ENCODE data around the gene FIGN. TPM values are rescaled to one million over a fixed set of nuclear protein-coding genes. Genes with fewer than 3 reads are reported as not detected.

The FIGN gene
- total and polyA plus RNA-seq, 4 donors, result 1.1 to 7.8 (median 5.1) TPM

DNA sequence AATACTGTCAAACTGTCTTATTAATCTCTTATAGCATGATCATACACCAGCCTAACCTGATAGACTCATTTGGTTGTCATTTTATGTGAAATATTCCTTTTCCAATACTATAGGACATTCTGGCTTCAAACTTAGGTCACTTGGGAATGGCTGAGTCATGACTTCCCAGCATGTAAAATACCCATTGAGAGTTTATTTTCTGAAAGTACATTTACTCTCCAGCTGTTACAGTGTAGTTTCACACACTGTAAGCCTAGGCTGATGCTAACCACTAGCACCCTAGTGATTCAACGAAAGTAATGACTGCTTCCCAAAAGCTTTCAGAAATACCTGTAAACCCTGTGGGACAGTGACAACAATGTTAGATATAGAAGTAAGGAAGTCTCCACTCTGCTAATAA is 93.8 kb downstream of the FIGN start:
- Histone ChIP-seq H3K36me3 (ENCODE audit: control insufficient read depth in 4 of 4, insufficient read depth in 3 of 4, low read depth in 1 of 4, low read length in 3 of 4) (no peaks in the 10 kb centered on the region), H3K4me1 (ENCODE audit: control insufficient read depth in 4 of 4, insufficient read depth in 4 of 4, low read length in 3 of 4) (peaks cover 0 to 2% (median 0%) of the 10 kb centered on the region in 4 donors), H3K9ac (ENCODE audit: low read depth in 1 of 2, low read length in 2 of 2) (no peak overlapping the region), H3K4me3 (ENCODE audit: low read depth in 1 of 3, low read length in 3 of 3) (no peak overlapping the region), H3K27ac (ENCODE audit: low read depth in 1 of 2, low read length in 2 of 2) (no peak overlapping the region), H3K9me3 (ENCODE audit: control insufficient read depth in 4 of 4, low read length in 3 of 4) (no peaks in the 10 kb centered on the region), H3K27me3 (ENCODE audit: control insufficient read depth in 4 of 4, insufficient read depth in 4 of 4, low read length in 3 of 4) (no peaks in the 10 kb centered on the region)
- no peak for DNase-seq (ENCODE audit: low spot score)
- WGBS, result 93% methylated on average over 1 of the region's 1 CpG
- TF ChIP-seq TAF1 (conservative IDR thresholded peaks at IDR 0.05), result no peak

DNA sequence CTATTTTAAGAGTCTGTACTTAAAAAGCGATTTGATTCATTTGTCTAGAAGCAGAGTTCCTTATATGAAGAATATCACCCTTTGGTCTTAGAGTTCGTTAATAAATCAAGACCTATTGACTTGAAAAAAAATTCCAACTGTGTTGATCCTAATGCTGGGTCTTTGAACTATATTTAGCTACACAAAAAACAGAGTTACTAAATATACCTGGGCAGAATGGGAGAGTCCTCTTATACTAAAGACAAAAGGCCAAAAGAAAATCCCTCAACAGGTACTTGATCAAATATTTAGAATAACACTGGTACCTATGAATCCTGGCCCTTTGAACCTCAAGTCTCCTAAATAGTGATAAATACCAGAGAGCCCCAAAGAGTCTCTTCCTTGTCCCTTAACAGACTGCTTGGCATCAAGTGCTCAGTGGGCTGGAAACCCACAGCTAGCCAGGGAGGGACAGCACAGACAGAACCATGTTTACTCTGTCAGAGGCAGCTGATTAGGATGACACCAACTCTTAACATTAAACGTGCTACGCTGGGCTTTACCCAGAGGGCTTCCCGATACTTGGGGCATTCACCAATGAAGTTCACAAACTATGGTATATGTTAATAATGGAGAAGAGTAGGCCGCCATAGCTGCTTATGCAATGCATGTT is 95.1 kb downstream of the FIGN start:
- Histone ChIP-seq H3K9me3 (ENCODE audit: control insufficient read depth in 4 of 4, low read length in 3 of 4) (no peaks in the 10 kb centered on the region), H3K27ac (ENCODE audit: low read depth in 1 of 2, low read length in 2 of 2) (no peak overlapping the region), H3K4me1 (ENCODE audit: control insufficient read depth in 4 of 4, insufficient read depth in 4 of 4, low read length in 3 of 4) (peaks cover 0 to 2% (median 0%) of the 10 kb centered on the region in 4 donors), H3K36me3 (ENCODE audit: control insufficient read depth in 4 of 4, insufficient read depth in 3 of 4, low read depth in 1 of 4, low read length in 3 of 4) (no peaks in the 10 kb centered on the region), H3K27me3 (ENCODE audit: control insufficient read depth in 4 of 4, insufficient read depth in 4 of 4, low read length in 3 of 4) (no peaks in the 10 kb centered on the region), H3K9ac (ENCODE audit: low read depth in 1 of 2, low read length in 2 of 2) (no peak overlapping the region), H3K4me3 (ENCODE audit: low read depth in 1 of 3, low read length in 3 of 3) (no peak overlapping the region)
- 85% methylated on average over 6 of the region's 6 CpGs for WGBS
- TF ChIP-seq YY1 (IDR thresholded peaks at IDR 0.05), result no peak
- no peak for TF ChIP-seq SP1 (IDR thresholded peaks at IDR 0.05)
- TF ChIP-seq RAD21 (IDR thresholded peaks at IDR 0.05), result no peak
- TF ChIP-seq GABPA (IDR thresholded peaks at IDR 0.05 in 1 of 2, conservative IDR thresholded peaks at IDR 0.05 in 1 of 2), result no peak
- TF ChIP-seq FOXA2 (IDR thresholded peaks at IDR 0.05), result no peak
- TF ChIP-seq, protein P1, sequence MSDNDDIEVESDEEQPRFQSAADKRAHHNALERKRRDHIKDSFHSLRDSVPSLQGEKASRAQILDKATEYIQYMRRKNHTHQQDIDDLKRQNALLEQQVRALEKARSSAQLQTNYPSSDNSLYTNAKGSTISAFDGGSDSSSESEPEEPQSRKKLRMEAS (IDR thresholded peaks at IDR 0.05), result no peak
- TF ChIP-seq FOXA1 (IDR thresholded peaks at IDR 0.05), result no peak
- no peak for TF ChIP-seq RXRA (IDR thresholded peaks at IDR 0.05)
- no peak for TF ChIP-seq HNF4A (conservative IDR thresholded peaks at IDR 0.05)
- TF ChIP-seq, protein P2, sequence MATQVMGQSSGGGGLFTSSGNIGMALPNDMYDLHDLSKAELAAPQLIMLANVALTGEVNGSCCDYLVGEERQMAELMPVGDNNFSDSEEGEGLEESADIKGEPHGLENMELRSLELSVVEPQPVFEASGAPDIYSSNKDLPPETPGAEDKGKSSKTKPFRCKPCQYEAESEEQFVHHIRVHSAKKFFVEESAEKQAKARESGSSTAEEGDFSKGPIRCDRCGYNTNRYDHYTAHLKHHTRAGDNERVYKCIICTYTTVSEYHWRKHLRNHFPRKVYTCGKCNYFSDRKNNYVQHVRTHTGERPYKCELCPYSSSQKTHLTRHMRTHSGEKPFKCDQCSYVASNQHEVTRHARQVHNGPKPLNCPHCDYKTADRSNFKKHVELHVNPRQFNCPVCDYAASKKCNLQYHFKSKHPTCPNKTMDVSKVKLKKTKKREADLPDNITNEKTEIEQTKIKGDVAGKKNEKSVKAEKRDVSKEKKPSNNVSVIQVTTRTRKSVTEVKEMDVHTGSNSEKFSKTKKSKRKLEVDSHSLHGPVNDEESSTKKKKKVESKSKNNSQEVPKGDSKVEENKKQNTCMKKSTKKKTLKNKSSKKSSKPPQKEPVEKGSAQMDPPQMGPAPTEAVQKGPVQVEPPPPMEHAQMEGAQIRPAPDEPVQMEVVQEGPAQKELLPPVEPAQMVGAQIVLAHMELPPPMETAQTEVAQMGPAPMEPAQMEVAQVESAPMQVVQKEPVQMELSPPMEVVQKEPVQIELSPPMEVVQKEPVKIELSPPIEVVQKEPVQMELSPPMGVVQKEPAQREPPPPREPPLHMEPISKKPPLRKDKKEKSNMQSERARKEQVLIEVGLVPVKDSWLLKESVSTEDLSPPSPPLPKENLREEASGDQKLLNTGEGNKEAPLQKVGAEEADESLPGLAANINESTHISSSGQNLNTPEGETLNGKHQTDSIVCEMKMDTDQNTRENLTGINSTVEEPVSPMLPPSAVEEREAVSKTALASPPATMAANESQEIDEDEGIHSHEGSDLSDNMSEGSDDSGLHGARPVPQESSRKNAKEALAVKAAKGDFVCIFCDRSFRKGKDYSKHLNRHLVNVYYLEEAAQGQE (IDR thresholded peaks at IDR 0.05), result no peak
- TF ChIP-seq, protein P3, sequence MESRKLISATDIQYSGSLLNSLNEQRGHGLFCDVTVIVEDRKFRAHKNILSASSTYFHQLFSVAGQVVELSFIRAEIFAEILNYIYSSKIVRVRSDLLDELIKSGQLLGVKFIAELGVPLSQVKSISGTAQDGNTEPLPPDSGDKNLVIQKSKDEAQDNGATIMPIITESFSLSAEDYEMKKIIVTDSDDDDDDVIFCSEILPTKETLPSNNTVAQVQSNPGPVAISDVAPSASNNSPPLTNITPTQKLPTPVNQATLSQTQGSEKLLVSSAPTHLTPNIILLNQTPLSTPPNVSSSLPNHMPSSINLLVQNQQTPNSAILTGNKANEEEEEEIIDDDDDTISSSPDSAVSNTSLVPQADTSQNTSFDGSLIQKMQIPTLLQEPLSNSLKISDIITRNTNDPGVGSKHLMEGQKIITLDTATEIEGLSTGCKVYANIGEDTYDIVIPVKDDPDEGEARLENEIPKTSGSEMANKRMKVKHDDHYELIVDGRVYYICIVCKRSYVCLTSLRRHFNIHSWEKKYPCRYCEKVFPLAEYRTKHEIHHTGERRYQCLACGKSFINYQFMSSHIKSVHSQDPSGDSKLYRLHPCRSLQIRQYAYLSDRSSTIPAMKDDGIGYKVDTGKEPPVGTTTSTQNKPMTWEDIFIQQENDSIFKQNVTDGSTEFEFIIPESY (IDR thresholded peaks at IDR 0.05), result no peak
- TF ChIP-seq EGR1 (IDR thresholded peaks at IDR 0.05; ENCODE audit: low read depth in 2 of 2), result no peak
- TF ChIP-seq, protein P4, sequence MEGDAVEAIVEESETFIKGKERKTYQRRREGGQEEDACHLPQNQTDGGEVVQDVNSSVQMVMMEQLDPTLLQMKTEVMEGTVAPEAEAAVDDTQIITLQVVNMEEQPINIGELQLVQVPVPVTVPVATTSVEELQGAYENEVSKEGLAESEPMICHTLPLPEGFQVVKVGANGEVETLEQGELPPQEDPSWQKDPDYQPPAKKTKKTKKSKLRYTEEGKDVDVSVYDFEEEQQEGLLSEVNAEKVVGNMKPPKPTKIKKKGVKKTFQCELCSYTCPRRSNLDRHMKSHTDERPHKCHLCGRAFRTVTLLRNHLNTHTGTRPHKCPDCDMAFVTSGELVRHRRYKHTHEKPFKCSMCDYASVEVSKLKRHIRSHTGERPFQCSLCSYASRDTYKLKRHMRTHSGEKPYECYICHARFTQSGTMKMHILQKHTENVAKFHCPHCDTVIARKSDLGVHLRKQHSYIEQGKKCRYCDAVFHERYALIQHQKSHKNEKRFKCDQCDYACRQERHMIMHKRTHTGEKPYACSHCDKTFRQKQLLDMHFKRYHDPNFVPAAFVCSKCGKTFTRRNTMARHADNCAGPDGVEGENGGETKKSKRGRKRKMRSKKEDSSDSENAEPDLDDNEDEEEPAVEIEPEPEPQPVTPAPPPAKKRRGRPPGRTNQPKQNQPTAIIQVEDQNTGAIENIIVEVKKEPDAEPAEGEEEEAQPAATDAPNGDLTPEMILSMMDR (IDR thresholded peaks at IDR 0.05; ENCODE audit: low read depth, low read length, missing input control), result no peak
- TF ChIP-seq TAF1 (conservative IDR thresholded peaks at IDR 0.05), result no peak
- TF ChIP-seq, protein P5, sequence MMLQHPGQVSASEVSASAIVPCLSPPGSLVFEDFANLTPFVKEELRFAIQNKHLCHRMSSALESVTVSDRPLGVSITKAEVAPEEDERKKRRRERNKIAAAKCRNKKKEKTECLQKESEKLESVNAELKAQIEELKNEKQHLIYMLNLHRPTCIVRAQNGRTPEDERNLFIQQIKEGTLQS (IDR thresholded peaks at IDR 0.05), result no peak
- no peak for DNase-seq (ENCODE audit: low spot score)

Data from liver (tissue), 9 donors.